GM12872 (cell line): Measurements from ENCODE around the gene PRKD2.

Experiments
- TF ChIP-seq, protein P1 (sequence below): IDR thresholded peaks from 3 replicates; pipeline ENCODE4 v1.5.1; 2011; ENCODE audit warnings: low read depth, mild to moderate bottlenecking, low read length, moderate library complexity; ENCODE audit not compliant: insufficient read depth

PRKD2 gene

DNA sequence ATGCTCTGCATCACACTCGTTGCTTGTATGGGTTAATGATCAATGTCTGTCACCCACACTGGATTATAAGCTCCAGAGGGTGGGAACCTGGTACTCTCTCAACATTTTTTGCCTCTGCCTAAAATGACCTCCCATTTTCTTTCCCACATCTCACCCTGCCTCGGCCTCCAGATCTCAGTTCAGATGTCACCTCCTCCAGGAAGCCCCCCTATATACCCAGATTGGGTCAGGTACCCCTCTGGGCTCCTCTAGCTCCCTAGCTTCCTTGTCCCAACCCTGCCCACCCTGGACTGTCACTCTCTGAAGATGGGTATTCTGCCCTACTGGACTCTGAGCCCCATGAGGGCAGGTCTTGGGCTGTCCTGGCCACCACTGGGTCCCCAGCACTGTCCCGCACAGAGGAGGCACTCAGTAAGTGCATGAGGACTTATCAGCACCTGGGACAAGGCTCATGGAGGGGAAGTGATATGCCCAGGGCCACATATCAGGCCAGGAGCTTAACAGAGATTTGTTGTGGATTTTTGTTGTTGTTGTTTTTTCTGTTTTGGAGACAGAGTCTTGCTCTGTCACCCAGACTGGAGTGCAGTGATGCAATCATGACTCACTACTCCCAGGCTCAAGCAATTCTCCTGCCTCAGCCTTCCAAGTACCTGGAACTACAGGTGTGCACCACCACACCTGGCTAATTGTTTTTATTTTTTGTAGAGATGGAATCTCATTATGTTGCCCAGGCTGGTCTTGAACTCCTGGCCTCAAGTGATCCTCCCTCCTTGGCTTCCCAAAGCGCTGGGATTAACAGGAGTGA, 23.8 kb downstream of the PRKD2 start:
- TF ChIP-seq, protein P1, sequence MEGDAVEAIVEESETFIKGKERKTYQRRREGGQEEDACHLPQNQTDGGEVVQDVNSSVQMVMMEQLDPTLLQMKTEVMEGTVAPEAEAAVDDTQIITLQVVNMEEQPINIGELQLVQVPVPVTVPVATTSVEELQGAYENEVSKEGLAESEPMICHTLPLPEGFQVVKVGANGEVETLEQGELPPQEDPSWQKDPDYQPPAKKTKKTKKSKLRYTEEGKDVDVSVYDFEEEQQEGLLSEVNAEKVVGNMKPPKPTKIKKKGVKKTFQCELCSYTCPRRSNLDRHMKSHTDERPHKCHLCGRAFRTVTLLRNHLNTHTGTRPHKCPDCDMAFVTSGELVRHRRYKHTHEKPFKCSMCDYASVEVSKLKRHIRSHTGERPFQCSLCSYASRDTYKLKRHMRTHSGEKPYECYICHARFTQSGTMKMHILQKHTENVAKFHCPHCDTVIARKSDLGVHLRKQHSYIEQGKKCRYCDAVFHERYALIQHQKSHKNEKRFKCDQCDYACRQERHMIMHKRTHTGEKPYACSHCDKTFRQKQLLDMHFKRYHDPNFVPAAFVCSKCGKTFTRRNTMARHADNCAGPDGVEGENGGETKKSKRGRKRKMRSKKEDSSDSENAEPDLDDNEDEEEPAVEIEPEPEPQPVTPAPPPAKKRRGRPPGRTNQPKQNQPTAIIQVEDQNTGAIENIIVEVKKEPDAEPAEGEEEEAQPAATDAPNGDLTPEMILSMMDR, result no peak

DNA sequence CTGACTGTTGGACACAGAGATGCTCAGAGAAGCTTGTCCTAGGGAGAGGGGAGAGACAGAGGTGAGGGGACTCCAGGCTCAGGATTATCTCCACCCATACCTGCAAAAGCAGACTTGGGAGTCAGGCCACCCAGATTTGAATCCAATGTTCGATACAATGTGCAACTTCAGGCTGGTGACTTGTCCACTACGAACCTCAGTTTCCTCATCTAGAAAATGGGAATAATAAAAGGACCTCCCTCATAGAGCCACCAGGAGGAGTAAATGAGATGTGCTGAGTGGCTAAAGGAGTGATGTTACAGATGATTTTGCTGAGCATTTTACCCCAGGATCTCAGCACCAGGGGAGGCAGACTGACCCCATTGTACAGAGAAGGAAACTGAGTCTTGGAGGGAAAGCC, 25.0 kb downstream of the PRKD2 start:
- TF ChIP-seq, protein P1, result no peak

DNA sequence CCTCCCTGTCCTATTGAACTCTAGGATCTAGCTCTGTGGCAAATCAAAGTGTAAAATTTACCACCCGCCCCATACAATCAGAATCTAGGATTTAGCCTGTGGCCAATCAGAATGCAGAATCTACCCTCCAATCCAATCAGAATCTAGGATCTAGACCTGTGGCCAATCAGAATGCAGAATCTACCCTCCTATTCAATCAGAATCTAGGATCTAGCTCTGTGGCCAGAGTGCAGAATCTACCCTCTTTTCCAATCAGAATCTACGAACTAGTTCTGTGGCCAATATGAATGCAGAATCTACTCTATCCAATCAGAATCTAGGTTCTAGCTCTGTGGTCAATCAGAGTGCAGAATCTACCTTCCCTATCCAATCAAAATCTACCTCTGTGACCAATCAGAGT, 25.8 kb downstream of the PRKD2 start:
- TF ChIP-seq, protein P1, result no peak

DNA sequence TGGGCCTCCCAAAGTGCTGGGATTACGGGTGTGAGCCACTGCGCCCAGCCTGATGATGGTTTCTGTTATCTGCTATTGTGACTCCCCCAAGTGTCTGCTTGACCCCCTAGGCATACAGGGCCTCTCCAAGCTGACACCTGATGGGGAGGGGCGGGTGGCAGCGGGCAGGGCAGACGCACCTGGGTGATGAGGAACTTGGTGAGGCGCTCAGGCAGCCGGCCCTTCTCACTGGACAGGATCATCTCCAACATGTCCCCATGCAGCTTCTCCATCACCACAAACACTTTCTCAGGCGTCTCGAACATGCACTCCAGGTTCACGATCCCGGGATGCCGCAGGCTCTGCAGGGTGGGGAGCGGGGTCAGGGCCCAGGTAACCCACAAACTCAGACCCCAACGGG, 27.6 kb downstream of the PRKD2 start:
- TF ChIP-seq, protein P1, result no peak

DNA sequence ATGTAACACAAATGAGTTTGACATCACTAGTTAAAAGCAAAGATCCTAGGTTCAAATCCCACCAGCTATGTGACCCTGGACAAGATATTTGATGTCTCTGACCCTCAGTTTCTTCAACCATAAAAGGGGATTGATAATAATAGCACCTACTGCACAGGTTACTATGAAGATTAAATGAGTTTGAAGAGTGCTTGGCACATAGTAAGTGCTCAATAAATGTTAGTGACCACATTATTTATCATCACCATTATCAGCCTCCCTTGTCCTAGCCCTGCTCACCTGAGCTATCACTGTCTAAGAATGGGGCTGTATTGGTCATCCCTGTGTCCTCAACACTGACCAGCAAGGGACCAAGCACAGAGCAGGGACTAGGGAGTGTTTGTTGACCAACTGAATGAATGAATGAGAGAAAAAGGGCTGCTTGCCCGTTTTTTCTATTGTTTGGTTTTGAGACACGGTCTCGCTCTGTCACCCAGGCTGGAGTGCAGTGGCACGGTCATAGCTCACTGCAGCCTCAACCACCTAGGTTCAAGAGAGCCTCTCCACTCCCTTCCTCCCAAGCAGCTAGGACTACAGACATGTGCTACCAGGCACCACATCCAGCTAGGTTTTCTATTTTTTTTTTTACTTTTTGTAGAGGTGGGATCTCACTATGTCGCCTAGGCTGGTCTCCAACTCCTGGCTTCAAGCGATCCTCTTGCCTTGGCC, 29.3 kb downstream of the PRKD2 start:
- TF ChIP-seq, protein P1, result no peak

DNA sequence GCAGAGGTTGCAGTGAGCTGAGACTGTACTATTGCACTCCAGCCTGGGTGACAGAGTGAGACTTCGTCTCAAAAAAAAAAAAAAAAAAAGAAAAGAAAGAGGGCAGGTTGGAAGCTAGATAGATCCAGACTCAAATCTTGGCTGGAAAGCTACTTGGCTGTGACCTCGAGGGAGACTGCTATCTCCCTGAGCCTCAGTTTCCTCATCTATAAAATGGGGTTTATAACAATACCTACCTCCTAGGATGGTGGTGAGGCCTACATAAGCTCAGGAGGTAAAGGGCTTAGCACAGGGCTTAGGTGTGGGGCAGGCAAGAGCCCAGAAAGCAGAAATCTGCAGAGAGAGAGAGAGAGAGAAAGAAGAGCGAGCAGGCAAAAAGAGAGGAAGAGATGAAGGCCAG, 31.7 kb downstream of the PRKD2 start:
- TF ChIP-seq, protein P1, result no peak

DNA sequence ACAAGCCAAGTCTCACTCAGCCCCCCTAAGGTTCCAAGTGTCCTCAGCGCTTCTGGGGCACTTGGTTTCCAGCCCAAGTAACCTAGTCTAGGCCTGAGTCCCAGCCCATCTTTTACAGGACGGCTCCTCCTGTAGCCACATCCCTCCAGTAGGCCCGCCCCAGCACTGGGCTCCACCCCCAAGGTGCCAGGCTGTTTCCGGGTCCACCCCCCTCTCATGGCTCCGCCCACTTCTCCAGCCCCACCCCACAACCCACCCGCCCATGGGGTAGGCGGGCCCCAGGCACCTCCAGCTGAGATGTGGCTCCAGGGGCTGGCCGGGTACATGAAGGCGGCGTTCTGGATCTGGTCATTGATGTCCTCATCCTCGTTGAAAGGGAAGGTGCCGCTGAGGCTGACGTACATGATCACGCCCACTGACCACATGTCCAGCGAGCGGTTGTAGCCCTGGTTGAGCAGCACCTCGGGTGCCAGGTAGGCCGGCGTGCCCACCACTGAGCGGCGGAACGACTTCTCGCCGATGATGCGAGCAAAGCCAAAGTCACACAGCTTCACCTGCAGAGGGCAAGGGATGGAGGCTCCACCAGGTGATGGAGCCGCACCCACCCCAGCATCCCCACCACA, 38.7 kb downstream of the PRKD2 start:
- TF ChIP-seq, protein P1, result no peak
